HG03175 (cell line): Measurements from ENCODE around the gene ADAMTS17.

Experiments
- ATAC-seq: cut with Tn5 transposase; IDR thresholded peaks from one replicate; pipeline ENCODE4 v1.9.1; 2021; ENCODE audit warnings: mild to moderate bottlenecking, moderate library complexity; ENCODE audit not compliant: unreplicated experiment

ADAMTS17 gene

GRCh38 chr15:100008258-100008657 lies 333.5 kb downstream of the ADAMTS17 start:
- ATAC-seq = no peak

- no peak for ATAC-seq
Observed at GRCh38 chr15:100007609-100008008, 334.2 kb downstream of the ADAMTS17 start.

GRCh38 chr15:100005715-100006114 lies 336.1 kb downstream of the ADAMTS17 start:
- no peak for ATAC-seq

DNA sequence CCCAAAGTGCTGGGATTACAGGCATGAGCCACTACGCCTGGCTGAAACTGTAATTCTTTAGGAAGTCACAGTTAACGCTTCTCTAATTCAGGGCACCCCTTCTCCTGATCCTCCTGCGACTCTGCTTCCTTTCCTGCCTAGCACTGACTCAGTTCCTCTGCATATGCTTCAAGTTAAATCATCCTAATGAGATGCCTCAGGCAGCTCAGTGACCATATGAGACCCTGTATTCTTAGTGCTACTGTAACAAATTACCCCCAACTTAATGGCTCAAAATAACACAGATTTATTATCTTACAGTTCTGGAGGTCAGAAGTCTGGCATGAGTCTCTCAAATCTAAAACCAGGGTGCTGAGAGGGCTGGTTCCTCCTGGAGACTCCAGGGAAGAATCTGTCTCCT lies 336.8 kb downstream of the ADAMTS17 start:
- no peak for ATAC-seq

- no peak for ATAC-seq
Observed at GRCh38 chr15:100002787-100003536, 338.8 kb downstream of the ADAMTS17 start.

DNA sequence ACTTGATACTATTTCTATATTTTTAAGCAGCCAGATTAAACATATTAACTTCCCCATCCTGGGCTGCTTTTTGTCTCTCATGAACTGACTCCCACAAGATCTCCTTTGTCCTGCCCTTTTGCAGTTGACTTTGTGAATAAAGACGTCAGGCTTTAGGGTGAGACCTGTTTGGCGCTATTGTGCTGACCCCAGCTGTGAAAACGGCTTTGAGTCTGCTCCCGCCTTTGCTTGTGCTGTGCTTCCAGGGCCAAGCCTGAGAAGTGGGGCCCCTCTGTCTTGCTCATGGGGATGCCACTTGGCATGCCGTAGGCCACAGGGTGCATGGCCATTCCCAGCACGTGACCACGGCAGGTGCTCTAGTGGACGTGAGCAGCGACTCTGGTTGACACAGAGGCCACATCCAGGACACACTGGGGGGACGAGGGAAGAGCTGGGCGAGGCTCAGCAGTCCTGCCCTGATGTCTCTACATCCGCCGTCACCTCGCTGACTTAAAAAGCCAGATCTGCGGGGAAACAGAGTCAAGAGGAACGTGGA lies 339.6 kb downstream of the ADAMTS17 start:
- no peak for ATAC-seq

- no peak for ATAC-seq
Observed at GRCh38 chr15:100001405-100001804, 340.4 kb downstream of the ADAMTS17 start.

DNA sequence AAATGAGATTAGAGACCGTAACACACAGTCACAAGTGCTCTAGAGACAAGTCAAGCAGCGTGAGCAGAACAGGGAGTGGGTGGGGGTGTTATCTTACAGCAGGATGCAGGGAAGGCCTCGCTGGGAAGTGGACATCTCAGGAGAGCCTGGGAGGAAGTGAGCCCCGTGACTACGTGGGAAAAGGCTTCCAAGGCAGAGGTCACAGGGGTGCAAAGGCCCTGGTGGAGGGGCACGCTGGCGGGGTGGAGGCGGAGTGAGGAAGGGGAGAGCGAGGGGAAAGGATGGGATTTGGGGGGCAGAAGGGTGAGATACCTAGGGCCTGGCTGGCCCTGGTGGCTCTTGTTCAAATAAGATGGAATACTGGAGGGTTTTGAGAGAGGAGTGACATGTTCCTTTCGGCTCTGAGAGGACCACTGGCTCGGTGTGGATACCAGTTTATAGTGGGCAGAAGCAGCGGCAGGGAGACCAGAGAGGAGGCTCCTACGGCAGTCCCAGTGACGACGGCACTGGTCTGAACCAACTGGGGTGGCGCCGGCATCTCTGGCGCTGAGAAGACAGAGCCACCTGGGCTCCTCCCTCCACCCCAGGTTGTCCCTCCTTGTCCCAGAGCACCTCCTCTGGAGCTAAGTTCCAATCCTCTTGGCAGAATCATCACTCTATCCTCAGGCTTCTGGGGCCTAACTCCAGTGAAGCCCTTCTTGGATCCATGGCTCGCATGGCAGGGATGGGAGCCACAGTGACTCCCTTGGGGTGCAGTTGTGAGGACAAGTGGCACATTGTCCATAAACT lies 342.3 kb downstream of the ADAMTS17 start:
- ATAC-seq = no peak

GRCh38 chr15:99998661-99999101 lies 343.1 kb downstream of the ADAMTS17 start:
- ATAC-seq = no peak

DNA sequence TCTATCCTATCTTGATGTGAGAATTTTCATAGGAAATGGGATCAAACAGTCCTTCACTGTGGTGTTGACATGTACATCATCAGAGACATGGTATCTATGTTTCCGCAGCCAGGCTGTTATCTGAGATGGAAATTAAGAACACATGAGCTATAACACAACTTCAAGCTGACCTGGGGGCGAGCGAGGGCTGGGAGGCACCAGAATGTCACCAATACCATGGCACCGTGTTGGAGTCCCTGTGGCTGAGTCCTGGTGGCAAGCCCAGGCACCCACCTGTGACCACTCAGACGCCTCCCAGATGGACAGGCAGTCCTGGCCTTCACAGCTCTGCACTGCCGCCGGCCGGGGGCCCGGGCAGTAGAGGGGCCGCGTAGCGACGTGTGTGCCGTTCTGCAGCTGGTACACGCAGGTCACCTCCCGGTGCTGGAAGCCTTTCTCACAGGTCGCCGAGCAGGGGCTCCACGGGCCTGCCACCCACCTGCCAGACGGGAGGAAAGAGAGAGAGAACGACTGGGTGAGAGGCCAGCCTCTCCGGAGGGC lies 344.6 kb downstream of the ADAMTS17 start:
- ATAC-seq = no peak

DNA sequence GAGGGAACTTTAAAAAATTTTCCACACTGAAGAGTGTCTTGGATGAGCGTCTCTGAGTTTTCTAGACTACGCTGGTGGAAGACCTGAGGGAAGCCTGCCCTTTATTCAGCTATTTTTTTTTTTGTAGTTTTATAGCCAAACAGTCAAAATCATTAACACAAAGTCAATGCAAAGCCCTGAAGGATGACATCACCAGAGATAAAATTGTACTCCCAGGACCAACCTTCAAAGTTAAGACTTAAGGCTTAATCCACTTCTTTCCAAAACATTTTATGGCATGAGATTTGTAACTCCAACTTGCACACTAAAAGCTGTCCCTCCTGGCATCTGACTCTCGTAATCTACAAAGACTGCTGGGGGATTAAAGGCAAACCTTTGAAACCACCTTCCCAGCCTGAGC lies 345.1 kb downstream of the ADAMTS17 start:
- no peak for ATAC-seq

GRCh38 chr15:99995543-99995942 lies 346.2 kb downstream of the ADAMTS17 start:
- ATAC-seq = no peak

GRCh38 chr15:99994849-99995248 lies 346.9 kb downstream of the ADAMTS17 start:
- no peak for ATAC-seq

GRCh38 chr15:99993681-99994131 lies 348.1 kb downstream of the ADAMTS17 start:
- no peak for ATAC-seq

DNA sequence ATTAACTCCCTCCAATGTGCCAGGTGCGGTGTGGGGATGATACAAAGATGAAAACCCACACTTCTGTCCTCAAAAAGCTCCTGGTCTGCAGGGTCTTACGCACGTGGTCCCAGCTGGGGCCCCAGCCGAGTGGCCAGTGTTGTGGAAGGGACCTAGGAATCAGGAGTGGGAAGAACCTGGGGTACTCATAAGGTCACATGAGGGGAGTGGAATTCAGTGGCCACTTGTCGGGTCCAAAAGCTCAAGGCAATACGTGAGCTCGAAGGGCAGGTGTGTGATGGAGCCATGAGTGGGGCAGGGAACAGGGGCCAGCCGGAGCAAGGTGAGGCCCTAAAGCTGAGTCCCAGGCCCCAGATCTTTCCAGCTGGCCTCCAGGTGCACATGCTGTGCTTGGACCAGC lies 348.5 kb downstream of the ADAMTS17 start:
- no peak for ATAC-seq

GRCh38 chr15:99992611-99993231 lies 349.1 kb downstream of the ADAMTS17 start:
- no peak for ATAC-seq

DNA sequence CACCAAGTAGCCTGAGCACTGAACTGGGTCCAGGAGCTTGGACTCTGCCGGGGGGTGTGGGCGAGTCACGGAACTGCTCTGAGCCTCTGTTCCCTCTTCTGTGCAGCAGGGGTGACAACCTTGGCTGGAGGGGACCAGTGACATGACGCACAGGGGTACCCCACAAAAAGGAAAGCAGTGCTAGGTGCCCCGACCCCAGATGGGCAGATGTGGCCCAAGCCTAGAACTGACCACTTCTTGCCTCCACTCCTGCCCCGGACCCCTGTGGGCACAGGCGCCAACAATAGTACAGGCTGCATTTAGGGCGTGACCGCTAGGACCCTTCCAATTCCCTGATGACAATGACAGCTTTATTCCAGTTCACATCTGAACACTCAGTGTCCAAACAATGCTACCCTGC lies 352.7 kb downstream of the ADAMTS17 start:
- ATAC-seq = no peak

GRCh38 chr15:99987701-99988100 lies 354.1 kb downstream of the ADAMTS17 start:
- no peak for ATAC-seq

GRCh38 chr15:99987119-99987506 lies 354.7 kb downstream of the ADAMTS17 start:
- no peak for ATAC-seq

DNA sequence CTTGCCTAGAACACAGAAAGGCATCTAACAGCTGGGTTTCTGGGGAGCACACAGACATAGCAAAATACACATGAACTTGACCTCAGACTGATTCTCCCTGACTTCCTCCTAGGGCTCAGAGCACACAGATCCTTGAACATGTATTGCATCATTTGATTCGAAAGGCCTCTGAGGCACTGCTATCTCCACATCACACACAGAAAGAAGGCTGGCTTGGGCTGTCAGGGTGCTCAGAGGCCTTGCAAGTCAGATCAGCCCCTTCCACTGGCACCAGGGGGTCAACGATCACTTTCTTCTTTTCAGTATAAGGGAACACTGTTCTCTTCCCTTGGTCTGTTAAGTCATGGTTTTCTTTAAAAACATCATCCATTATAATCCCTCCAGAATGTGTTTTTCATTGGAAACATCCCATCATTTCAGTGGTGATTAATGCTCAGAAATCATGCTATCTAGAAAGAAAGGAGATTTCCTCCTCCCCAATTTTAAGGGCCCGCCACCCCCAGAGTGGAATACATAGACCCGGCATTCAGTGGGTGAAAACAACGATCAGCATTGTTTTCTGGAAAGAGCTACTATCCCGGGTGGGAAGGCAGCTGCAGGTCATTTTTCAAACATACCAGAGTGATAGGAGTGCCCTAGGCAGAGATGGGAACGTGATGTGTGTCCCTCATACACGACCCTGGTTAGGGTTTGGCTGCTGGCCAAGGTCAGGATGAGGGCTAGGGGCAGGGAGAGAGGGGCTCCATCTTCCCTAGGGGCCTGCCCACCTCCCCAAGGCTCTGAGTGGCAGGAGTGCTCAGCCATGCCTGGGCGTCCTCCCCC lies 355.3 kb downstream of the ADAMTS17 start:
- ATAC-seq = no peak
